ENCODE results near the gene IRAK4.
A peak's percentile ranks its signal among the peaks of the same experiment; 100 is the strongest.

The IRAK4 gene

DNA sequence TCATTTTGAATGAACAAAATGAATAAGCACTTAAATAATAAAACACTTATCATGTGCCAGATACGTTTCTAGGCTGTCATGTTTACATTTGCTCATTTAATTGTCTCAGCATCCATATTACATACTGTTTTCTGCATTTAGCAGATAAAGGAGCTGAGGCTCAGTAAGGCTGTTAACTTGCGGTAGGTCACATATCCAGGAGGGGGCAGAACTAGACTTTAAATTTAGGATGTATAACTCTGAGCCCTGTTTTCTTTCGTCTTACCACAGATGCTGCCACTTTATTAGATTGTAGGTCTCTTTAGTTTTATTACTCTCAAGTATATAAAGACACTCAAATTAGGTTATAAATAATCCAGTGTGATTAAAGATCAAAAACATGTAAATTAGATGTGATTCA lies 17.7 kb downstream of the IRAK4 start:
- peak; percentile 22 to 40 (median 25) for DNase-seq

DNA sequence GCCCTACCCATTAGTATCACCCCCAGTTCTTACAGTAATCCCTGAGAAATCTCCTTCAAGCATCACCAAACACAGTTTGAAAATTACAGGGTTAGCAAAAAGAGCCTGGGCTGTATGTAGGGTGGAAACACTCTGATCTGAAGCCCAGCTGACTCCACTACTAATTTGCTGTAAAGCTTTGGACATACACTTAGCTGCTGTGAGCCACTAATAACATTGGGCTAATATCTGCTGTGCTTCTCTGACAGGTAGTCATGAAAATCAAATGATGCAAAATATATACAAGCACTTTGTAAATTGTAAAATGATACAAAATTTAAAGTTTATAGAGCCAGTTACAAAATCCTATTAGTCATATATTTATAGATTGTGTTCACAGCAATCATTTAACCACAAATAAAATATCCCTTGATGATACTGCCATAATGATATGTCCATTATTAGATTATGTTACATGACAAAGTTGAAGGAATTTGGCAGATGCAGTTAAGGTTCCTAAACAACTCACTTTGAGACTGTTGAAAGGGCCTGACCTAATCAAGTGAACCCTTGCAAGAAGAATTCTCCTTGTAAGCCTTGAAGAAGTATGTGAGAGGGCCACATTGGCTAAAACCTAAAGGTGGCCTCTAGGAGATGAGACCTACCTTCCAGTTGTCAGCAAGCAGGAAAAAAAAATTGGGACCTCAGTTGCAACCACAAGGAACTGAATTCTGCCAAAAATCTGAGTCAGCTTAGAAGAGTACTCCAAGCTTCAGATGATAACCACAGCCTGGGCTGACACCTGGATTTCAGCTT lies 28.3 kb downstream of the IRAK4 start:
- DNase-seq = no peak

DNA sequence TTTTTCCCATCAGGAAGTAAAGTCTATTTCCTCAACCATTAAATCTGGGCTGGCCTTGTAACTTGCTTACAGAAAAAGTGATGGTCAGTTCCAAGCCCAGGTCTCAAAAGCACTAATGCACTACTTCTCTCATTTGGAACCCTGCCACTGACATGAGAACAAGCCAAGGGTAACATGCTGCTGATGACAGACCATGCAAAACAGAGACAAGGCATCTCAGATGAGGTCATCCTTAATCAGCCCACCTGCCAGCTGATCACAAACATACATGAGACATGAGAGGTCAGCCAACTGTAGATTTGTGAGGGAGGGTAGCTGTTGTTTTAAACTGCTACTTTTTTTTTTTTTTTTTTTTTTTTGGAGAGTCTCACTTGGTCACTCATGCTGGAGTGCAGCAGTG lies 31.2 kb downstream of the IRAK4 start:
- no peak for DNase-seq

DNA sequence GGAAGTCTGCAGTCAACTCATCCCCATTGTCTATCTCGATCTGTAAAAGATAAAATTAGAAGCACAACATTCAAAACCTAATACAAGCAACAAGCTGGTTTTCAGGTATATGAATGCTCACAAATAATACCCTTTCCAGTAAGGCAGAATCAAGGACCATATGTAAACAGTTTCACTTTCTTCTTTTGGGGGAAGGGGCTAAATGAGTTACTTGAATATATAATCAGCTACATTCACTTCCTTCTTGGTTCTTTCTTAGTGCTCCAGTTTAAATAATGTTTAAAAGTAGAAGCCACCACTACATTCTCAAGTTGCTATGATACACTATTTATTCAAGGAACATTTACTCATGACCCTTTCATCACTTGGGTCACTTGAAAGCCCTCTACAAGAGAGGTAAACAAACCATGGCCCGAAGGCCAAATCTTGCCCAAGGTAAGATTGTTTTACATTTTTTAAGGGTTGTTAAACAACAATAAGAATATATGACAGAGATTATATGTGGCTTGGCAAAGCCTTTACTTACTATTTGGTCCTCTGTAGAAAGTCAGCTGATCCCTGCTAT lies 37.0 kb downstream of the IRAK4 start:
- DNase-seq = no peak

DNA sequence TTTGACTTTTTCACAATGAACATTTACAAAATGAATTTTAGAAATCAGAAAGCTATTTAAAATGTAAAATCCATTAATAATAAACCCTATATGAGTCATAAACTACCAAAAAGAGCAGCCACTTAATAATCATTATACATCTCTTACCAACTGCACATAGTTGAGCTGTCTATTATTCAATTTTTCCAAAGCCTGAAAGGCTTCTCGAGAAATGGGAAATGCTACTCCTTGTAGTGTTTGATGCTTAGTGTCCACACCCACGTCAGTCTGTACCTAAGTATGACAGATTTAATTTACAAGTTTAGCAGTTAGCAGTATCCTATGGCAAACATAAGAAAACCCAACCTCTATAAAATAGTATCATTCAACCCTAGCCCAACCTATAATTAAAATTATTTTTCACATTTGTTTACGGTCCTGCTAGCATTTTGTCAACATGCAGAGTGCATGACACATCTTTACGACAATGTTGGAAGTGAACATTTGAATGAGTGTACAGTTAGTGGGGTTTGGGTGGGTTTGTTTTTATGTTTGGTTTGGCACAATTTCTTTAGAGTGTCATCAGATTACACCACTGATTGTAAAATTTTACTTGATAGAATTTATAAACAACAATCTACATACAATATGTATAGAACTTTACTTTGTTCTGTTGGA lies 38.9 kb downstream of the IRAK4 start:
- DNase-seq = no peak

DNA sequence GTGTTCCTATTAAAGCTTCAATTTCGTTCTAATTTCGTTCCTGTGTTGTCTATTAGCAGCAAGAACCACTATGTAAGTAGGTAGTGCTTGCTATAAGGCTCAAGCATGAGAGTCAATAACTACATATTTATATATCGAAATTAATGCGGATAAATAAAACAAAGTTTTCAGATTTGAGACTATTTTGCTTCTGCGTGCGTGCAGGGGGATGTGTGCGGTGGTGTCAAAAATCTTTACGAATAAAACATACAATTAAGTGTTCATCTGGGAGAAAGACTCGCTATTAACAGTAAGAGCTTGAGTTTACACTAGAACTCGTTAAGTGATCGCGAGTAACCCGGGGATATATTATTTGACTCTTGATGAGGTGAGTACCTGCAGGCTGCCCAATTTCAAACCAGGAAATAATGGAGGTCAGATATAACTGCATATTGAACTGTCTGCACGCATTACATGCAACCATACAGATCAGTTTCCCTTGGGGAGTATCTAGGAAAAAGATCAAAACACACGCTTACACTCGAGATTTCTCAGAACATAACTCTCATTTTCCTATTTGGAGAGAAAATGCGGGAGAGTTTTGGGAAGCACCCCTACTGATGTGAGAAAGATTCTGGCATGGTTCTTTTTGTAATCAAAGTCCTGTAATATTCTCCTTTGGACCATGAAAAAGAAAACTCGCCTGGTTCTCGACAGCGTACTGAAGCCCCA lies 46.6 kb downstream of the IRAK4 start:
- no peak for DNase-seq

DNA sequence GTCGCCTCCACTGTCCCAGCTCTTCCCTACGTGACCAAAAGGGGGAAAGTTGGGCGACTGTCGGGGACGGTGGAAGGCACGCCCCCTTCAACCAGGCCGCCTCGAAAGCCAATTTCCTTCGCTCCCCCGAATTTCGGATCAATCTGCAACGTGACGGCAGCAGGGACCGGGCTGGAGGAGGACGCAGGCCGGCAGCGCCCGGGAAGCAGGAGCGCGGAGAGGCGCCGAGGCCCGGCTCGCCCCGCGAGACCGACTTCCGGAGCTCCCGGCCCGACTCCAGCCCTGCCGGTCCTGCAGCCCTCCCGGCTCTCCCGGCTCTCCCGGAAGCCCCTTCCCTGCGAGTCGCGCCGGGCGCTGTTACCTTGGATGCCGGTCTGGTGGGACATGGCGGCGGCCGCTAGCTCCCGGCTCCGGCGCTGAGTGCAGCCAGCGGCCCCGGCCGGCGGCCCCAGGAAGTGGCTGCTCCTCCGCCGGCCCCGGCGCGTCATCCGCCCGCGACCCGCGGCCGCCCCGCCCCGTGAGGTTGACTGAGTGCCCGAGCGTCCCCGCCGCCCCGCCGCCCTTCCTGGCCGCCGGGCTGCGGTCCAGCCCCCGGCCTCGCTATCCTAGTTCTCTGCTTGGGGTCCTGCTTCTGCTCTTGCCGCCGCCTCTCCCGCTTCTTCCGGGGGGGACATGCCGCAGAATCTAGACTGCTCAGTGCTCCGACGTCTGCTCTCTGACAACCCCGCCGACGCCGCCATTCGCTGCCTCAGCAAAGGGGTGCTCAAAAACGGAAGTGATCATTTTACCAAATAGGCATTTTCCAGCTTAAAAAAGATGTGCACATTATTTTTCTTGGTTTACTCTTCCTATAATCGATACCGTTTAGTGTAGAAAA lies 47.3 kb downstream of the IRAK4 start, which contains the start of gene TWF1:
Gene TWF1 (minus strand): TSS at position 458 of the 877 bp plus-strand sequence. CDS start 72 bp downstream, at position 386.
- DNase-seq = peak; percentile 87 to 95 (median 93)

DNA sequence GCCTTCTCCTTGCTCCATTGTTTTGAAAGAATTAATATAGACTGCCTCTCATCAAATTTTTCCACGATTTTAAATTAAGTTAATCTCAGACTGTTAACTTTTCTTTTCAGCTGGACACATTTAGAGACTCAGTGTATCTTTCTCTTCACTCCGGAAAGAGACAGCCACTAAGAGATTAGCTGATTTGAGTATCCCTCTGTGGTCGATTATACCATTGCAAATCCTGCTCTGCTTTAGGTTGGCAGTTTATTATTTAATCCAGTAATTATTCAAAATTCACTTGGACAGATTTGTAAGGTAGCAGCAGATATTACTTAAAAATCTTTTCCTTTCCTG lies 48.0 kb downstream of the IRAK4 start:
- no peak for DNase-seq

DNA sequence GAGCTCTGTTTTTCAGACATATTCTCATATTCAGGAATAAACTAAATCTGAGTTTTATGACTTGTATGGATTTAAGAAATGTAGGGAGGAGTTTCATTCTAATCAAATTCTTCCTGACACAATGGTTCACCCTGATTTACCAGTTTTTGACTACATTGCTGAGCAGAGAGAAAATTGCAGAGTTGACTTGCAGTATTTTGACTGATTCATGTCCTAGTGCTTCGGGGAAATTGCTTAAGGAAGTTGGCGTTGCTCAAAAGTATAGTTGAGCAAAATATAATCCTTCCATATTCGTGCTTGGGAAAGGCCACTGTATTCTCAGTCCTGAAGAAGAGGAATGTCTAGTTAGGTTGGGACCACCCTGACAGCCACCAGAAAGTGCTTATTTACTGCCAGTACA lies 48.6 kb downstream of the IRAK4 start:
- DNase-seq = peak; percentile 55 to 76 (median 73)

DNA sequence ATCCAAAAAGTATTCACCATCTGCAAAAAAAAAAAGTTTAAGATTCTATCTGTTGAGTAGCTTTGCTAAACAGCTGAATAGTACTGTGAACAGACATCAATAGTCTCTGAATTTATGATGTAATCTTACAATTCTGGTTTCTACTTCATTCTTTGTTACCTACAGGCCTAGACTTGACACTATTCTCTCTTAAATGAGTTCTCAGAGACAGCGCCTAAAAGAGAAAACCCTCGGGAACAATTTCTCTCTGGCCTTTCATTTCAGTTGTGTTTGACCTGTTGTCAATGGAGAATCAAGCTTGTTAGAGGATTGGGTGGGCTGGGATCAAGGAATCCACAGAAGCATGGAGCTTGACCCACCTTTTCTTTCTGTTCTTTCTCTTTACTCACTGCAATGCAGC lies 53.3 kb downstream of the IRAK4 start:
- no peak for DNase-seq

DNA sequence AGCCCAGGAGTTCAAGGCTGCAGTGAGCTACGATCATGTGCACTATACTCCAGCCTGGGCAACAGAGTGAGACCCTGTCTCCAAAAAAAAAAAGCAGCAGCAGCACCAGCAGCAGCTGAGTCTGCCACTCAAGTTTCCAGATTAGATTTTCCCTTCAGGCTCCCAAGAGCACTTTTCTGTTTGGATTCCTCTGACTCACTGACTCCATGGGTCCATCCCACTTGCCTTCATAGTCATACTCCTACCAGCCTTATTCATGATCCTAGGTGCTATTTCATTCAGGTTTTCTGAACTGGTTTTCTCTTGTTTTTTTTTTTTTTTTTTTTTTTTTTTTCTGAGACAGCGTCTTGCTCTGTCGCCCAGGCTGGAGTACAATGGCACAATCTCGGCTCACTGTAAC lies 54.2 kb downstream of the IRAK4 start:
- DNase-seq = no peak

DNA sequence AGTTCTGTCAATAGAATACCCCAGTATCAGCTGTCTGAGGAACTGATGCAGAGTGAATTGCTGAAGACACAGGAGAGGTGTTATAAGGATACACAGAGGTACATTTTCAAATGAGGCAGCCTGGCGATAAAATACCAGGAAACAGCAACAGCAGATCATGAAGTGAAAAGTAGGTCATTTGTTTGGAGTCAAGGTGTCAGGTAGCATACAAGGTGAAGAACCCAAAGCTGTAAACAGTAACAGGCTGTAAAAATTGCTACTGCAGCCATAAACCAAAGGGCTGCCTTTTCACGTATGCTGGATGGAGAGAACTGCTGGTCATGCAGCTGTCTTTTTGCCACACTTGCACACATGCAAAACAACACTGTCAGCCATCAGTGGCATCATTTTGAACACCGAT lies 56.7 kb downstream of the IRAK4 start:
- DNase-seq = no peak

DNA sequence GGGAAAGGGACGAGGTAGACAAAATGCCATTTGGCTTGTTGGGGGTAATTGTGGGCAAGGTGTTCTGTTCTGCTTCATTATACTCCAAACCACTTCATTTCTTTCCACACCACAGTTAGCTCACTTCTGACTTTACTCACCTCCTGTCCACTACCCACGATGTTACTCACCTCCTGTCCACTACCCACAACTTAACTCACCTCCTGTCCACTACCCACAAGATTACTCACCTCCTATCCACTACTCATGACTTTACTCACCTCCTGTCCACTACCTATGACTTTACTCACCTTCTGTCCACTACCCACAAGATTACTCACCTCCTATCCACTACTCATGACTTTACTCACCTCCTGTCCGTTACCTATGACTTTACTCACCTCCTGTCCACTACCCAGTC lies 57.4 kb downstream of the IRAK4 start:
- no peak for DNase-seq

DNA sequence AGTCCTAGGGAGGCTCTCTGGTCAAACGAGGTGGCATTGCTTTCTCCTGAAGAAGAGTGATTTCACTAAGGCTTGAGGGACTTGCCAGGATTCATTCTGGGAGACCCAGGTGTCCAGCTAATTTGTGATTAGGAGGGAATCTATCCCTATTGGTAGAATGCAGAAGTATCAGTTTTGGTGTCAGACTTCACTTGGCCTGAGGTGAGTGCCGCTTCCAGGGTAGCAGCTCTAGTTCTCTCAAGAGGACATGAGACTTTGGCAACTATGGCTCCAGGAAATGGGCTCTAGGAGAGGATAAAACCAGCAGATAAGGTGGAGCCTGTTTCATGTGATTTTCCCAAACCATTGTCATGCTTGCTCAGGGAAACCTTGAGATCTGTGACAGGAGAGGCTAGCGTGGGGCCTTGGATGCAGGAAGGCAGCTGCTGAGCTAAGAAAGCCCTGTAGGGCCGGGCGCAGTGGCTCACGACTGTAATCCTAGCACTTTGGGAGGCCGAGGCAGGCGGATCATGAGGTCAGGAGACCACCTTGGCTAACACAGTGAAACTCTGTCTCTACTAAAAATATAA lies 65.5 kb downstream of the IRAK4 start:
- no peak for DNase-seq

DNA sequence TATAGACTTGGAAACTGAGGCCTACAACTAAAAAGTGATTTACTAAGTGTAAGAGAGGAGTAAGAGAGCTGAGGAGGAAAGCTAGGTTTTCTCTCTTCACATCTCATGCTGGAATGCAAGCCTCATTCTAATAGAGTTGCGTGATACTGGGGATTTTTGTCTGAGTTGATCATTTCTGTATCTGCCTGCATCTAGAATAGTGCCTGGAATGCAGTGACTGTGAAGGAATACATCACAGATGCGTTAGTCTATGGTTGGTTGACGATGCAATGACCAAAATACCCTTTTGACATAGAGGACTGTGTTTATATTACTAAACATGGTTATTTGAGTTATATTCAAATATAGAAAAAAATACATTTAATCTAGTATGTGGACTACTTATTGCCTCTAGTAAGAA lies 67.9 kb downstream of the IRAK4 start:
- DNase-seq = no peak

DNA sequence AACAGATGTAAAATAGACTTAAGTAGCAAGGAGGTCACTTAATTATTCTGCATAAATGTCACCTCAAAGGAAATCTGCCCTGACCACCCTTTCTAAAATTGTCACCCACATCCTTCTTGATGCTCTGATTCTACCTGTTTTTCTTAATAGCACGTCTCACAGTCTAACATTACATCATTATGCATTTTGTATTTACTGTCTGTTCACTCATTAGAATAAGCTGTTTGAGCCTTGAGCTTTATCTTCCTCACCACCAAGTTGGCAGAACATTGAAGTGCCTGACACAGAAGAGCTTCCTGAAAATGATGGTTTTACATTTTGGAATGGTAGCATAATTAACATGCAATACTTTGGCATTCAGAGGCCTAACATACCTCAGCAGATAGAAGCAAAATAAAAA lies 68.3 kb downstream of the IRAK4 start:
- DNase-seq = no peak

DNA sequence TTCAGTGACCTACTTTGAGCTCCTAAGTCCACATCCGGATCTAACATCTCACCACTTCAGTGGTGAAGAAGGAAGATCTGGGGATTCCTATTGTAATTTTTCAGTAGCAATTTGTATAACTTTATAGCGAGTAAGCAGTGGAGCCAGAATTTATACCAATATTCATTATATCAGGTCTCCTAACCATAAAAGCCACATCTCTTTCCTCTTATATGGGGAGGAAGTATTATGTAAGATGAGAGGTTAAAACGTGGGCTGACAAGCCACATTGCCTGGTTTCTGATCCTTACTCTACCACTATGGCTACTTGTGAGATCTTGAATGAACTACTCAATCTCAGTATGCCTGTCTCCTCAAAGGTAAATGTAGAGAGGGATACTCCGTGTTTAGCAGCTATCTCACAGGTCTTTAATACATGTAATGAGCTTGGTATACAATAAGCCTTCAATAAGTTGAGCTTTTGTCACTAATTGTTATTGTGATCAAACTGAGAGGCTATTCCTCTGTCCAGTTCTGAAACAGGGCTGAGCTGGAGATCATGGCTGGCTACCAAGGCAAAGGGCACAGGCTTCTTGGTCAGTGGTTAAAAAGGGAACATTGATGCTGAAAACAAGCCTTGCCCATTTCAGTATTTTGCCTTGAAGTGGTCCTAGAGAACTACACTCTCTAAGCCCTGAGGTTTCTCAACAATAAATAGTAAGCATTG lies 73.9 kb downstream of the IRAK4 start:
- peak; percentile 32 to 43 (median 34) for DNase-seq

DNA sequence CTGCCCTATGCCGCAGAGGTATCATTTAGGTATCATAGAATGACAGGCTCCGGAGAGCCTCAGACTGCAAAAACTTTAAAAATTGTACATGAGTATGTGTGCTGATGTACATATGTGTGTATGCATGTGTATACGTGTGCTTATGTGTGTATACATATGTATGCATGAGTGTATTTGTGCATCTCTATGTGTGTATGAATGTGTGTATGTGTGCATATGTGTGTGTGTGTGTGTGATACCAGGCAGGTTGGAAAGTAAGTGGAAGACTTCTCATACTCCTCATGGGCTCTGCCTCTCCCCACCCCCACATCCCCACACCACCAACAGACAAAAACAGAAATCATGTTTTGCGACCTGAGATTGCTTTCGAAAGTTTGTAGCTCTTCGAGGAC lies 76.5 kb downstream of the IRAK4 start:
- no peak for DNase-seq

DNA sequence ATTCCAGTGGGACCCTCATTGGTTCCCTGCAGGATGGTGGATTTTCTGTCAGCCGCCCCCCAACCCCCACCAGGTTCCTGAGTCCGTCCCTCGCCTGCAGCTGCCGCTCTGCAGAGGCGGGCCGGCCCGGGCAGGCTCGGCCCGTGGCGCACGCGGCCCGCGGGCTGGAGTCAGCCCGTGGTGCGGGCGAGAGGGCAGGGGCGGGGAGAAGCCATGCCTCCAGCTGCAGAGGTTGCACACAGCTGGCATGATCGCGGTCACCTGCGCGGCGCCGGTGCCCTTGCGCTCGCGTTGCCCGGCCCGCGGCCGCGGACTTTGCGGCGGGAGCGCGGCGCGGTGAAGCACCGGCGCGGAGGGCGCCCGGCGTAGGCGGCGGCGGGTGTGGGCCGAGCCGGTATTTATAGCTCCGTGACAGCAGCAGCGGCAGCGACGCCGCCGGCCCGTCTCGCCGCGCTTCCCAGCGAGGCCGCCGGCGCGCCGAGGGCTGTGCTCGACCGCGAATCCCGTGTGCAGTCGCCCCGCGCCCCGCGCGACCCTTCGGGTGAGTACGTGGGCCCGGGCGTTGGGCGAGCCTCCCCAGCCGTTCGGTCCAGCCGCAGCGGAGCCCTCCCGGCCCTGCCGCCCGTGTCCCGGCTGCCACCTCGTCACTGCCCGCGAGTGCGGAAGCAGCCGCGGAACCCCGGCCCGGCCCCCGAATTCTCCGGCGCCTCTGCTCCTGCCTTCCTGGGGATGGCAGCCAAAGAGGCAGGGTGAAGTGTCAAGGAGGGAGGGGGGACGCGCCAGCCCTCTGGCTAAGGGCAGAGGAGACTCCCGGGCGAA lies 77.1 kb downstream of the IRAK4 start, which contains the start of gene TMEM117:
Gene TMEM117 (plus strand): TSS at position 426 of the 819 bp plus-strand sequence.
- DNase-seq = peak; percentile 64 to 83 (median 71)

DNA sequence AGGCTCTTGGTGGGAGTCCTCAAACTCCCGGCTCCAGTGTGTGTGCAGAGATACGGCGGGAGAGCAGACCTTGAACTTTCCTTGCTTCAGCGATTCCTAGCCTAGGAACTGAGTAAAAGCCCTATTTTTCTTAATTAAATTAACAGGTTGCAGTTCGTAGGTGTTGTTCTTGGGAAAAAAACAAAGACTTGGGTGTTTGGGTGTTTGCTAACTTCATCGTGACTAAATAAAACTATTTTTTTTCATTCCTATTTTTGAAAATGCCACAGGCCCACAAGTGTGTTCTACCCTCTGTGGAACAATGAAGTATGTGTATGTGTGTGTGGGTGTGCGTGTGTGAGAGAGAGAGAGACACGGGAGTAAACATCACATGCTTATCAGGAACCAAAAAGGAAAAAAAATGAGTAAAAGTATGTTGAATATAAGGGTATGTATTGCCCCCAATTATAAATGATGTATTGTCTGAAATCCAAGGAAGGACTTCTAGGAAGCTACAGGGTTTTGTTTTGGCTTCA lies 77.8 kb downstream of the IRAK4 start:
- DNase-seq = peak; percentile 40 to 46 (median 46)

Measured in suppressor macrophage treated with lipopolysaccharide for 1 hour (primary cell).